ENCODE measurements around the gene PIK3R3.

PIK3R3 gene

DNA sequence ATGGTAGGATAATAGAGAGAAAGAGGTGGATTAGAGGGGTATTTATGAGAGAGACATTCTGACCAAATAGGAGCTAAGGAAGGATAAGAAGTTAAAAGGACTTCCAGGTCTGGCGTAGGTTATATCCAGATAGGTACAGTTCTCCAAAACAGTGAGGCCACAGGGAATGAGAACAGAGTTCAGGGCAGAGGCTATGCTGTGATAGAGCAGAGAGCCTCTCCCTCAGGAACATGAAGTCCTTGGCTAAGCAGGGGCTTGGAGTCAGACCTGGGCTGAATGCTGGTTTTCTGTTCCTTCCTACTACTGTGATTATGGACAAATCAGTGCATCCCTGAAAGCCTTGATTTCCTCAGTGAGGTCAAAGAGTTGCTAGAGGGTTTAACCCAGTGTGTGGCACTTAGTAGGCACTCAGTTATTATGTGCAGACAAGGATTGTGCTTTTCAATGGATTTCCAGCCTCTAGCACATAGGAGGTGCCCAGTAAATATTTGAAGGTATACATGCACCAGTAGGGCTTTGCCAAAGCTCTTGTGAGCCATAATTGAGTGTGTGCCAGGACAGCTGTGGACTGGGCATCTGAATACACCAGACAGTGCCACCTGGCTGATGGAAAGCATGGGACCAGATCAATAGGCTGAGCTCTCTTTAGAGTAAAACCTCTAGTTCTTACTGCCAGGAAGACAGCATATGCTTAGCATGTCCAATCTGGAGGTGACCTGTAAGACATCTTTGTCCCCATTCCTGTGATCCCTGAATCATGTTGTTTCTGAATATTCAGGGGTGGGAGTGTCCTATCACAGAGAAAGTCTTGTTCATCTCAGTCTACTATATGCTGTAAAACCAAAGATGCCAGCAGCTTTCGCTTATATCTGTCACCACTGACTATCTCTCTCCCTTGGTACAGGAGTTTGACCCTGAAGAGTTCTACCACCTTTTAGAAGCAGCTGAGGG, 111.1 kb downstream of the PIK3R3 start:
- no peak for DNase-seq (ENCODE audit: low spot score)

DNA sequence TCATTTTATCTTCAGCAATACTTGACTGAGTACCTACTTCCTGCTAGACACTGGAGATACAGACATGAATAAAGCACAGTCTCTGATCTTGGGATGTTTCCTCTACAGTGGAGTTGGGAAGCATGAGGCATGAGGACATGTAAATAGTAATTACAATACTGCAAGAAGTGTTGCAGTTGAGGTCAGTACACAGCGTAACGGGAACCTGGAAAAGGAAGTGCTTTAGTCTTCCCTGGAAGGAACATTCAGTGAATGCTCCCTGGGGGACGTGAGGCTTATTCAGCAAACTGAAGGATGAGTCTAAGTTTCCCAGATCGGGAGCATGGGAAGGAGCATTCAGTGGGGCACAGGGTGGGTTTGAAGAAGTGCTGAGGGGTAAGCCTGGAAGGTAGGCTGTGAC, 112.4 kb downstream of the PIK3R3 start:
- DNase-seq (ENCODE audit: low spot score): no peak

DNA sequence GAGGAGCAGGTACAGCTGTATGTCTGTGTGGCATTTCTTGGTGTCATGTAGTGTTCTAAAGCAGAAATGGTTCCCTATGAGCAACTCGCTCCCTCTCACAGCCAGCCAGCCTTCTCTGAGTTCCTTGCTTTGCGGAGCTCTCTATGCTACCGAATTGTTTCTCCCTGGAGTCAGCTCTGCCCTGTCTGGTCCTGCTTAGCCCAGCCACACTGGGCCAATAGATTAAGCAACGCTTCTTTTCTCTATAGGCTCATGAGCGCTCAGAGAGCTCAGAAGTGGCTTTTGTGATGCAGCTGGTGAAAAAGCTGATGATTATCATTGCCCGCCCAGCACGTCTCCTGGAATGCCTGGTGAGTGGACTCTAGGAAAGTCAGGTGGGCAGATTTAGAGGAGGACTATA, 113.1 kb downstream of the PIK3R3 start:
- no peak for DNase-seq (ENCODE audit: low spot score)

DNA sequence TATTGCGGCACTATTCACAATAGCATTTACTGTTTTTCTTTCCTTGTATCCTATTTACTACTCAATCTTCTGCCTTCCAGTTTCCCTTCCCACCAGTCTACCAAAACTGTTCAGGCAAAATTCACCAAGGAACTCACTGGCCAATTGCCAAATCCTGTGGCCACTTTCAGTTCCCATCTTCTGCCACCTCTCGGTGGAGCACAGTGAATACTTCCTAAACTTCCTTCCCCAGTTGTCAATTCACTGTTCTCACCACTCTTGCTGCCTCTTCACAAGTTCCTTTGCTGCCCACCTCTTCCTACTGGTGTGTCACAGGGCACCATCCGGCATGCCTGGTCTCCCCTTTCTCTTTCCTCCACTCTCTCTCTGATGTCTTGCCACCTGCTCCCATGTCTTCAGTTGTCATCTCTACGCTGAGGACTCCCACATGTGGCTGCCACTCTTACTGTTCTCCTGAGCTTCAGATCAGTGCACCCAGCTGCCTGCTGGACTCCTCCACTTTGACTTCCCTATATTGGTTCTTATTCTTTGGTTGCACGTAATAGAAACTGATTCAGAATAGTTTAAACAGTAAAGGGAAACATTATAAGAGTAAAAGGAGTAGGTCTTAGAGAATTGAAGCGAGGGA, 114.4 kb downstream of the PIK3R3 start:
- no peak for DNase-seq (ENCODE audit: low spot score)

DNA sequence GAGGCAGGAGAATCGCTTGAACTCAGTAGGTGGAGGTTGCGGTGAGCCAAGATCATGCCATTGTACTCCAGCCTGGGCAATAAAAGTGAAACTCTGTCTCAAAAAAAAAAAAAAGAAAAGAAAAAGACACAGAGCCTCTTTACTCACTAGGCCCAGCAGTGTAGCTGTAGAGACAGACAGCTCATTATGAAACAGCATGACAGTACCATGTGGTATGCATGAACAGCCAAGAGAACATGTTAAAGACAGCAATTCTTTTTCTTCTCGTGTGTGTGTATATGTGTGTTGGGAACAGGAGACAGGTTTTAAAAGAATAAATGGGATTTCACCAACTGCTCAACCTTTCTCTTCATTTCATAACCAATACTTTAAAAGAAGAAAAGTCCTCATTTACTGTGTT, 118.8 kb downstream of the PIK3R3 start:
- no peak for DNase-seq (ENCODE audit: low spot score)

DNA sequence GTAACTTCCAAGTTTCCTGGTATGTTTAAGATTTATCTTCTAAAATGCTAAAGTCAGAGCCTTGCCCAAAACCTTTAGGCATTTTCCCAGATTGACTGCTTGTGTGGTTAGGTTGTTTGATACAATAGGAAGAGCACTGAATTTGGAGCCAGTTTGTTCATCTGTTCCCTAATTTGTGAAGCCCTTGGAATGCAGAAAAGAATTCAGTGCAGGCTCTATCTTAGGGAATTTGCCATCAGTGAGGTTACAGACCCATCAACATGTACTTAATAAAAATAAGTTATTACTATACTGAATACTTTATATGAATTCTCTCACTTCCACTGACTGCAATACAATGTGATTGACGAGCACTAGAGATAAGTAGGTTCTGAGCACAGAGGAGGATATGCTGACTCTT, 120.2 kb downstream of the PIK3R3 start:
- no peak for DNase-seq (ENCODE audit: low spot score)

DNA sequence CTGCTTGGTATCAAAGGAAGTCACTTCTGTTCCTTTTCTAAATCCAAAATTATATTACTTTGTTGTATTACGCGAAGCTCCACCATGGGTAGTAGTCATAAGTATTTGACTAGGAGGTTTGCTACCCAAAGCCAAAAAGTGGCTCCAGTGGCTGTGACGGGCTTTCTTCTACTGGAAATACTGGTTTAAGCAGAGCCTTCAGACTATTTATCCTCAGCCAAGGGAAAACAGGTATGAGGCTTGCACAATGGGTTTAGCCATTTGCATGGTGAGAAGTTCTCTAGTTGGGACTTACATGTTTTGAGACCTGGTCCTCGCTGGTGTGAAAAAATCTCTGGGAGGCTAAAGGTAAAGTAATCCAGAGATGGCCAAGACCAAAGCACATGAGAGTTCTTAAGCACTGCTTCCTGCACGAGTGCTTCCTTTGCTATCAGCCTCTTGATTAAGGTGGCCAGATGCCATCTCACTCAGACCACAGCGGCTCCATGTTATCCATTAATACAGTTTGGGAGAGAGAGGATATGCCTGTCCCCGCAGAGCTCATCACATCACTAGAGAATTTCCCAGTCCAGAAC, 121.2 kb downstream of the PIK3R3 start:
- no peak for DNase-seq (ENCODE audit: low spot score)

DNA sequence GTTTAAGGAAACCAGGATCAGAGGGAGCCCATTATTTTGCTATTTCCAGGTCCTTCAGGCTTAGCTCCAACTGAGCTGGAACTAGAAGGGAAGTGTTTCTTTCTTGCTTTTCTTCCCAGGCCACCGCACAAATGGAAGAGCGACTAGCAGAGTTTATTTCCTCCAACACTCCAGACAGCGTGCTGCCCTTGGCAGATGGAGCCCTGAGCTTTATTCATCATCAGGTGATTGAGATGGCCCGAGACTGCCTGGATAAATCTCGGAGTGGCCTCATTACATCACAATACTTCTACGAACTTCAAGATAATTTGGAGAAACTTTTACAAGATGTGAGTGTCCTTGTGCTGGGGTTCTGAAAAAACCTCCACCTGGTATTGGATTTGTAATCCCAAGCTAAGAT, 121.8 kb downstream of the PIK3R3 start:
- no peak for DNase-seq (ENCODE audit: low spot score)

DNA sequence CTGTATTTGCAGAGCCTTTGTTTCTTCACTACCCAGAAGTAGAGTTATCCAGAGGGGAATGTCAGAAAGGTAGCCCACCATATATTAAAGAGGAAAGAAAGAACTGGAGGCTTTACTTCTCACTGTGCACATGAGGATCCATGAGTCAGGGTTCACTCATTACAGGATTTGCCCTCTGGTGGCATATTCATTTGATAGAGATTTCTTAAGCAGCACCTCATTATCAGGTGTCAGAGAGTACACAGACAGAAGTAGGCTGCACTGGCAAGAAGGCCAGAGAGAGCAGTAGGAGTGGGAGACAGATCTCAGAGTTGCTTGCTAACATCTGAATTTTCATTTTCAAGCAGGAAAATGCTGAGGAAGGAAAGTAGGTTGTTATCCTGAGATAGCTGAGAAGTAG, 123.8 kb downstream of the PIK3R3 start:
- no peak for DNase-seq (ENCODE audit: low spot score)

DNA sequence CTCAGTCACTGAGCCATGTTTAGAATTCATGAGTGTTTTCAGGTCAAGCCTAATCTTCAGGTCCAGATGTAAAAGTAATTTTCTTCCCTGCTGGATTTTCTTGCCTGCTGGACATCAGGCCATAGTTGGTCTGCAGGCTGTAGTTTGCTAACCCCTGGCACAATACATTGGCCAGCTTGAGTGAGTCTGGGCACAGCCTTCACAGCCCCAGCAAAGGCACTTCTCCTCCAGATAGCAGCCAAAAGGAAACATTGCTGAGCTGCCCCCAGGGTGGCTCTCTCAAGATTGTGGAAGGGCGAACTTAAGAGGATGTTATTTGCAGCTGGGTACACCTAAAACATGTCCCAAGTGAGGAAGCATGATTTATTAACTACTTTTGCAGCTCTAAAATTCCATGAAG, 126.8 kb downstream of the PIK3R3 start:
- DNase-seq (ENCODE audit: low spot score): no peak

DNA sequence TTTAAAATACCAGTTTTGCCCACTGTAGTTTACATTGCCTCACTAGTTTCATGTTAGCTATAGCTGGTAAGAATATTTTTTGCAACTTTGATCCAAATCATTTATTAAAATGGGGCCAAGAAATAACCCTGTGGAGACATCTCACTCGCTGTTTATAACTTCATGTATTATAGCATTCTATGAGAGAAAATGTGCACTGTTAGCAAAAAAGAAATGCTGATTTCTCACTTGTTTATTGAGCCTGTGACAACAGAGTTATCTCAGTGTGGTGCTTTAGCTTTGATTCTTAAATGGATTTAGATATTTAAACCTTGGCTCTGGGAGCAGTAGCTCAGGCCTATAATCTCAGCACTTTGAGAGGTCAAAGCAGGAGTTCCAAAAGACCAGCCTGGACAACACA, 127.9 kb downstream of the PIK3R3 start:
- DNase-seq (ENCODE audit: low spot score): no peak

DNA sequence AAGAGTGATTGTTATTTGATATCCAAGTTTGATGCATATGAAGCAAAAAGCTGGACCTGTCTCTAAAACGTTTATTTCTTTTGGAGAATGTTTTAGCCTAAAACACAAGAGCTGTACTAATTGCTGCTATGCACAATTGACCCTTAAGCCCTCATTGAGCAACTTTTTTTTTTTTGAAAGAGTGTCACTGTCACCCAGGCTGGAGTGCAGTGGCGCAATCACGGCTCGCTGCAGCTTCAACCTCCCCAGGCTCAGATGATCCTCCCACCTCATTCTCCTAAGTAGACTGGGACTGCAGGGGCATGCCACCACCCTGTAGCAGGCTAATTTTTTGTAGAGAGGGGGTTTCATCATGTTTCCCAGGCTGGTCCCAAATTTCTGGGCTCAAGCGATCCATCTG, 129.1 kb downstream of the PIK3R3 start:
- DNase-seq (ENCODE audit: low spot score): no peak

DNA sequence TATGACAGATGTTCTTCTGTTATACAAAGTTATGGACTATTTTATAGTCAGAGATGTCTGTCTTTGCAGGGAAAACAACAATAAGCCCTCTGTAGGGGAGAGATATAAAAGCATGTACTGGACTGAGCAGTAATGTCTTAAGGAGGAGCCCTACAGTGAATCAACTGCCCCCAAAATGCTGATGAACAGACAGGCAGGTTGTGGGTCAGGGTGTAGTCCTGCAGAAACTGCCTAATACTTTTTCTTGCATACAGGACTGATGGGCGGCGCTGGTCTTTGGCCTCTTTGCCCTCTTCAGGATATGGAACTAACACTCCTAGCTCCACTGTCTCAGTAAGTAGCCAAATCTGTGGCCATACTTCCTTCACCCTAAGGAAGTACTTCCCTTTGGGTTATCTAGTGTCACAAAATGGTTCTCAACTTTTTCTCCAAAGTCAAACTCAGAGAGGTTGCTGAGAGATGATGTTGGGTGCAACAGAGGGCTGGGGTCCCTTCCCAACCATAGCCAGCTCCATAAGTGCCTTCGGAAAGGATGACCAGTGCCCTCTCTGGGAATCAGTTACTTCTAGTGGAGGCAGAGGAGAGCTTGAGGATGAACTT, 129.8 kb downstream of the PIK3R3 start:
- no peak for DNase-seq (ENCODE audit: low spot score)

DNA sequence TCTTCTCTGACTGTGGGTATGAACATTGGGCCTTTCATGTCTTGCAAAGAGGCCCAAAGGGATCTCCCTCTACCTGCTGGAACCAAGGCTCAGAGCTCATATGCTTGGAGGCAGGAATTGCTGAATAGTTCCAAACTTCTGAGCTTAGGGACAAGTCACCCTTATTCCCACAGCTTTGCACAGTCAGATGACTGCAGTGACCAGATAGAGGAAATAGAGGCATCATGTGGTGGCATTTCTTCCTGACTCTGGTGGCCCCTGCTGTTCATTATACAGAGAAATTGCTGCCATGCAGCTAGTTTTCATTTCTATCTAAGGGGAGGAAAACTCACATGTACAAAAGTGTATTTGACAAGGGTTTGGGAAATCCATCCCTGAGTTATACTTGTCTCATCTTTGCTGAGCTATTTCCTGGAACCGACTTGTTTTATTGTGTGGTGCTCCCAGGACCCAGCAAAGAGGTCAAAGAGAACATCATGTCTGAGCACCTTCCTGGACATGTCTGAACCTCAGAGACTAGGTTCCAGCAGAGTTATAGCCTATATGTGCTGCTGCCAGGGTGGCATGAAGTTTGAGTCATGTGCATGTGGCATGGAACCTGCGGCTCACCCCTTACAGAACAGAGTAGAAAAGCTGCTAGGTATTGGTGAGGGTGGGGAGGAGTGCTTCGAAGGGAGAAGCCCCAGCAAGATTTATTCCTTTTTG, 131.2 kb downstream of the PIK3R3 start:
- DNase-seq (ENCODE audit: low spot score): no peak

DNA sequence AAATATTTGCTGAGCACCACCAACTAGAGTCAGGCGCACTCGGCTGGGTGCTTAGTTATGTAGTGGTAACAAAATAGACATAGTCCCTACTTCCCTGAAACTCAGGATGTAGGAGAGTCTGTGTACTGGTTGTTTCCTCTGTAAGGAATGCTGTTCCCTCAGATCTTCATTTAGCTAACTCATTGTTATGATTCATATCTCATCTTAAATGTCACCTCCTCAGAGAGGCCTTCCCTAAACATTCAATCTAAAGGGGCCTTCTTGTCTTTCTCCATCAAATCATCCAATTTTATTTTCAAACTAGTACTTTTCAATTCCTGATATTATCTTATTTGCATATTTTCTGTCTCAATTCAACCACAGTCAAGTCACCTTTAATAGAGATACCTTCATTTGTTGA, 132.9 kb downstream of the PIK3R3 start:
- DNase-seq (ENCODE audit: low spot score): no peak

DNA sequence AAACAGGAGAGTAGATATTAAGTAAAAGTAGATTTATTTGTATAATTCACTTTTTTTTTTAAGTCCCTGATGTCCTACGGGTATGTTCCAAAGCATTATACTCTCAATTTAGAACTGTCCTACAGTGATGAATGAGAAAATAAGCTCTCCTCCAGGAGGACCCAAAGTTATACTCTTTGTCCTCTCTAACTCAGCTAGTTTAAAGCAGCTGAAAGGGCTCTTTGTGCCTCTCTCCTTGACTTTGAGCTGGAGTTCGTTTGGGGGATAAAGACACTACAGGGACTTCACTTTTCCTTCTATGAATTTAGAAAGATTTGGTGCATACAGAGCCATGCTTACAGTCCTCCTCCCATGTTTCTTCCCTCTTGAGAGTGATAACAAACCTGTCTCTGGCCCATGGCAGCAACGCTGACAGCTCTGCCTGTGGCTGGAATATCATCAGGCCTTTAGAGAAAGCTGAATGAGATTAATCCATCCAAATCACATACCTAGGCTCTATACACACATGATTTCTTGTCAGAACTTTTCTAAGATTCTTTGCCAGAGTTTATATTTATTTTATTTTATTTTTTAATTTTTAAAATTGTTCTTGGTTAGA, 134.3 kb downstream of the PIK3R3 start:
- DNase-seq (ENCODE audit: low spot score): no peak

DNA sequence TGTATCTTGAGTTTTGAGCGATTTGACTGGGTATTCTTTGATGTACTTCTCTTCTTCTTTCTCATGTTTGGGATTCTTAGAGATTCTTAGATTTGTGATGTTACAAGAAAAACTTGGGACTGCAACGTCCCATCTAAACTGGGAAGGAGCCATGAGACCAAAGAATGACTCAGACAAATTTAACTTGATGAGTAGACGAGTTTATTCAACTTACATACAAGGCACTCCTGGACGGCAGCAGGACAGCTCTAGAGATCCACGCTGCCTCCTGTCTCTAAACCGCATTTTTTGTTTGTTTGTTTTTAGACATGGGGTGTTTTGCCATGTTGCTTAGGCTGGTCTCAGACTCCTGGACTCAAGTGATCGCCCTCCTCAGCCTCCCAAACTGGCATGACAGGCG, 137.1 kb downstream of the PIK3R3 start:
- no peak for DNase-seq (ENCODE audit: low spot score)

DNA sequence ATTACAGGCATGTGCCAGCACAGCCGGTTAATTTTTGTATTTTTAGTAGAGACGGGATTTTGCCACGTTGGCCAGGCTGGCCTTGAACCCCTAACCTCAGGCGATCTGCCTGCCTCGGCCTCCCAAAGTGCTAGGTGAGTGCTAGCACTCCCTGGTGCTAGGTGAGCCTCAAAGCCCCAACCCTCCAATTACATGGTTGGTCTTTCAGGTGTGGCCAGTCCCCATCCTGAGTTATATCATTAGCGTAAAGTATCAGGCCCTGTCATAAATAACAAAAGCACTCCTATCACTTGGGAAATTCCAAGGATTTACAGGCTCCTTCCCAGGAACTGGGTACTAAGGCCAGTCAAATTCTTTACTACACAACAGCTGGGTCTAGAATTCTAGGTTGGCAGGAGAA, 138.0 kb downstream of the PIK3R3 start:
- no peak for DNase-seq (ENCODE audit: low spot score)
